Measurements from ENCODE around the gene SLC25A19.
"Not testable (repeated sequence)": the region's sequence is repeated elsewhere in the genome, so short reads cannot be mapped to it uniquely, and the experiment has no call there.

SLC25A19 gene

DNA sequence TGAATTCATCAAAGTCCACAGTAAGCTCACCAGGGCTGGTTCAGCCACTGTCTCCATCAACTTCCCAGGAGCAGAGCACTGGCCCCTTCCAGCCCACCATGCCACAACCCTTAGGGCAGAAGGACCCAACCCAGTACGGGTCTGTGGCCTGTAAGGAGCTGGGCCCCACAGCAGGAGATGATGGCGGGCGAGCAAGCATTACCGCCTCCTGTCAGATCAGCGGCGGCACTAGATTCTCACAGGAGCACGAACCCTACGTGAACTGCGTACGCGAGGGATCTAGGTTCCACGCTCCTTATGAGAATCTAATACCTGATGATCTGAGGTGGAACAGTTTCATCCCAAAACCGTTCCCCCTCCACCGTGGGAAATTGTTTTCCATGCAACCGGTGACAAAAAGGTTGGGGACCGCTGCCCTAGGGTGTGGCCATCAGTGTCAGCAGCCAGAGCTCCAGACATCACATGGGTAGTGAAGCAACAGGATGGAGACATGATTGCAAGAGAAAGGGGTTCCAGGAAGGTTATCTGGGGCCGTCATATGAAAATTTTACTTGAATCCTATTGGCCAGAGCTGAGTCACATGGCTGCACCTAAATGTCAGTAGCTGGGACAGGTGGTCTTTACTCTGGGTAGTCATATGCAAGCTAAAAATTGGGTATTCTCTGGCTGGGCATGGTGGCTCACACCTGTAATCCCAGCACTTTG lies 12.4 kb upstream of the SLC25A19 start:
- no peak for DNase-seq

DNA sequence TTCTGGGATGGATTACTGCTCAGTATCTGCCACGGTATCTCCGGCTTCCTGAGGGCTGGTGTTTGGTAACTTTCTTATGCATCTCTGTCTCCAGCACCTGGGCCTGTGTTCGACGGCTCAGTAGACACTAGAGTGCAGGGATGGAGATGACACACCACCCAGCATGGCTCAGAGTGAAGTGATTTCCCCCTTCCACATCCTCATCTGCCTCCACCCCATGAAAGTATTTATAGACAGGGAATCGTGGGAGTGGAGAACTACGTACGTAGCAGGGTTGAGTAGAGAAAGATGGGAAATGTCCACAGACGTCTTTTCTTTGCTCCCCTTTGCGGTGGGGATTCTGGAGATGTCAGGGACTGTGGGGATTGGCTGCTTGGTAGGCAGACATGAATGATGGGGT lies 11.8 kb upstream of the SLC25A19 start:
- DNase-seq, result no peak

DNA sequence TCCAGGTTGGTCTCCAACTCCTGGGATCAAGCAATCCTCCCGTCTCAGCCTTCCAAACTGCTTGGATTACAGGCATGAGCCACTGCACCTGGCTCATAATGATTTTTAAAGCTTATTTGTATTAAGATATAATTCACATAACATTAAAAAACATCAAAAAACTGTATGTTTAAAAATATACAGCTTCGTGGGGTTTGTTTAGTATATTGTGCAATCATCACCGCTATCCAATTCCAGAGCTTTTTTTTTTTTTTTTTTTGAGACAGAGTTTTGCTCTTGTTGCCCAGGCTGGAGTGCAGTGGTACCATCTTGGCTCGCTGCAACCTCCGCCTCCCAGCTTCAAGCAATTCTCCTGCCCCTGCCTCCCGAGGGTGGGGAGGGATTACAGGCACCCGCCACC lies 11.0 kb upstream of the SLC25A19 start:
- DNase-seq, result no peak

GRCh38 chr17:75295201-75296158 lies 6.2 kb upstream of the SLC25A19 start:
- DNase-seq, result peak in 1 of 5 experiments; percentile 68

DNA sequence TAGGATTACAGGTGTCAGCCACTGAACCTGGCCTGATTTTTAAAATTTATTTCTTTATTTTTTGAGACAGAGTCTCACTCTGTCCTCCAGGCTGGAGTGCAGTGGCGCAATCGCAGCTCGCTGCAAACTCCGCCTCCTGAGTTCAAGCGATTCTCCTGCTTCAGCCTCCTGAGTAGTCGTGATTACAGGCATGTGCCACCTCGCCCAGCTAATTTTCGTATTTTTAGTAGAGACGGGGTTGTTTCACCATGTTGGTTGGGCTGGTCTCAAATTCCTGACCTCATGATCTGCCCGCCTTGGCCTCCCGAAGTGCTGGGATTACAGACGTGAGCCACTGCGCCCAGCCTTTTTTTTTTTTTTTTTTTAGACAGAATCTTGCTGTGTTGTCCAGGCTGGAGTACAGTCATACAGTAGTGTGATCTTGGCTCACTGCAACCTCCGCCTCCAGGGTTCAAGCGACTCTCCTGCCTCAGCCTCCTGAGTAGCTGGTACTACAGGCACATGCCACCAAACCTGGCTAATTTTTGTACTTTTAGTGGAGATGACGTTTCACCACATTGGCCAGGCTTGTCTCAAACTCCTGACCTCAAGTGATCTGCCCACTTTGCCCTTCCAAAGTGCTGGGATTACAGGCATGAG lies 3.7 kb upstream of the SLC25A19 start:
- DNase-seq, result not testable (repeated sequence)

GRCh38 chr17:75289832-75290337 lies 652 bp upstream of the SLC25A19 start:
- peak in 3 of 5 experiments; percentile 56 to 91 (median 59) for DNase-seq

- DNase-seq, result peak in 2 of 5 experiments; percentile 24 to 38
These were observed 491 bp downstream of the SLC25A19 start for GRCh38 chr17:75288770-75289114.

- no peak for DNase-seq
These were observed 874 bp downstream of the SLC25A19 start for GRCh38 chr17:75288359-75288758.

GRCh38 chr17:75287221-75287620 lies 2.0 kb downstream of the SLC25A19 start:
- DNase-seq, result no peak

GRCh38 chr17:75285123-75285522 lies 4.1 kb downstream of the SLC25A19 start:
- DNase-seq, result no peak

DNA sequence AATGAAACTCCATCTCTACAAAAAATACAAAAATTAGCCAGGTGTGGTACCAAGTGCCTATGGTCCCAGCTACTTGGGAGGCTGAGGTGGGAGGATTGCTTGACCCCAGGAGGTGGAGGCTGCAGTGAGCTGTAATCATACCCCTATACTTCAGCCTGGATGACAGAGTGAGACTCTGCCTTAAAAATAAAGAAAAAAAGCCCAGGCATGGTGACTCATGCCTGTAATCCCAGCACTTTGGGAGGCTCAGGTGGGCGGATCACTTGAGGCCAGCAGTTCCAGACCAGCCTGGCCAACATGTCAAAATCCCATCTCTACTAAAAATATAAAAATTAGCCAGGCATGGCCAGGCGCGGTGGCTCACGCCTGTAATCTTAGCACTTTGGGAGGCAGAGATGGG lies 9.0 kb downstream of the SLC25A19 start:
- DNase-seq, result not testable (repeated sequence)

GRCh38 chr17:75277664-75278071 lies 11.6 kb downstream of the SLC25A19 start:
- DNase-seq, result no peak

DNA sequence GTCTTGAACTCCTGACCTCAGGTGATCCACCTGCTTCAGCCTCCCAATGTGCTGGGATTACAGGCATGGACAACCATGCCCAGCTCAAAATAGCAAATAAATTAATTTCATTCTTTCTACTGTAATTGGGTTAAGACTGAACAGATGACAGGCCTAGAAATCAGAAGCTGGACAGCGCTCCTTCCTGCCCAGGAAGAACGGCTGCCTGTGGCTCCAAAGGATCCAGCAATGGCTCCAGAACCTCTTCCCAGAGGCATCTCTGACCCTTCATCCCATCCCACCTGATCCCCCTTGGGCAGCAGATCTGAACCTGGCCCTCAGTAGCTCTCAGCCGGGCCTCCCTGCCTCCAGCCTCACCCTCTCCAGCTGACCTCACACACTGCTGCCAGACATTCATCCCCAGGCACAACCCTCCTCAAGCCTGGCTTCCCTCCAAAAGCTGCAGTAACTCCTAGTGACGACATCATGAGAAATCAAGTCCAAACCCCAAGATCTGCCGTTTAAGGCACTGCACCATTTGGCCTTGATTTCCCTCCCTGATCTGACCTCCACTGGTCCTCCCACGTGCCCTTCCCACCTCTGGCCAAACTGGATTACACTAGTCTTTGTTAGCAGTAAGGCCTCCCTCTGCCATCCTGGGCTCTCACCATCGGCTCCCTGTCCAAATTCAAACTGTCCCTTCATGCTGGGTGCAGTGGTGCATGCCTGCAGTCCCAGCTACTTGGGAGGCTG lies 15.1 kb downstream of the SLC25A19 start:
- DNase-seq, result no peak

GRCh38 chr17:75272848-75273184 lies 16.4 kb downstream of the SLC25A19 start:
- DNase-seq, result no peak

DNA sequence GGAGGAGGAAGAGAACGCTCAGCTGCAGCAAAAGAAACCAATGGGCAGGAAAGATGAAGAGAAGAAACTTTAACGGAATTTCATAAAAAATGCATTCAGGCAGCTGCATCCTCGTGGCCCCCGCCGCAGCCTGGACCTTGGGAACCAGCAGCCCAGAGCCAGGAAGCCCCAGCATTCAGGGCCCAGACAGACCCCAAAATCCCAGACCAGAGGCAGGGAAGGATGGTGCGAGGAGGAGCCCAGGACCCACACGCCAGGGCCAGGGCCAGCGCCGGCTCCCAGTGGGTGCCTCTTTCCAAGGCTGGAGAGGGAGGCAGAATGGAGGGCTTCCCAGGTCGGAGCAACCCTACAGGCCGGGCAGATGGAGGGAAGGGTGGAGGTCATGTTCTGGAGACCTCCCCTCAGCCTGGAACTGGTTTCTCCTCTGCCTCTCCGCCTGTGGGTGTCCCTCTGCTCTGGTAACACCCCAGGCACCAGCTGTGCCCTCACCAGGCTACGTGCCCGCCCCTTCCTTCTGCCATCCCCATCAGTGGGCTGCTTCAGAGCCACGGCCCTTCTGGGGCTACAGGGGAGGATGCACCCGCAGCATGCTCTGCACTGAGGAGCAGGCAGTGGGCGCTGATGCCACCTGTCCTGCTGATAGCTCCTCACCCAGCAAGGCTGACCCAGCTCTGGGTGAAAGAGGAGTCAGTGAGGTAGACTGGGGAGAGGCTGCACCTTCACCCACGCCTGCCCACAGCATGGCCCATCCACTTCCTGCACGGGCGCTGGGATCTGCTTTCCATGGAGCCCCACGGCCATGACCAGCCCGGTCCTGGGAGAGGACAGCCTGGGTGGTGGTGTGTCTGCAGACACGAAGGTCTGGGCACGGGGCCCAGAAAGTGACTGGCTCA lies 17.0 kb downstream of the SLC25A19 start:
- peak in 1 of 5 experiments; percentile 68 for DNase-seq

- peak; percentile 78 to 92 (median 83) for DNase-seq
These were observed 17.8 kb downstream of the SLC25A19 start for GRCh38 chr17:75271233-75271954.

DNA sequence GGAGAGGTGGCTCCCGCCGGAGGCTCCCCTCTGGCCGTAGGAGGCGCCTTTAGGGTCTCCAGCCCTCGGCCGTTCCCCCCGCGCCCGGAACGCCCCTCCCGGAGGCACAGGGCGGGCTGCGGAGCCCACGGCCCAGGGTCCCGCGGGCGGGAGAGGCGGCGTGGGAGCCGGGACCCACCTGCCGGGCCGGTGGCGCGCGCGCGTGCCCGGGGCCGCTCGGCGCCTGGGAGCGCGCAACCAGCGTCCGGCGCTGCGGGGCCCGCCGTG lies 18.3 kb downstream of the SLC25A19 start, which contains the start of gene MIF4GD:
Gene MIF4GD, minus strand, starts transcription at position 266 of the 267 bp plus-strand sequence. CDS start 1,036 bp downstream, outside the sequence.
- no peak for DNase-seq

DNA sequence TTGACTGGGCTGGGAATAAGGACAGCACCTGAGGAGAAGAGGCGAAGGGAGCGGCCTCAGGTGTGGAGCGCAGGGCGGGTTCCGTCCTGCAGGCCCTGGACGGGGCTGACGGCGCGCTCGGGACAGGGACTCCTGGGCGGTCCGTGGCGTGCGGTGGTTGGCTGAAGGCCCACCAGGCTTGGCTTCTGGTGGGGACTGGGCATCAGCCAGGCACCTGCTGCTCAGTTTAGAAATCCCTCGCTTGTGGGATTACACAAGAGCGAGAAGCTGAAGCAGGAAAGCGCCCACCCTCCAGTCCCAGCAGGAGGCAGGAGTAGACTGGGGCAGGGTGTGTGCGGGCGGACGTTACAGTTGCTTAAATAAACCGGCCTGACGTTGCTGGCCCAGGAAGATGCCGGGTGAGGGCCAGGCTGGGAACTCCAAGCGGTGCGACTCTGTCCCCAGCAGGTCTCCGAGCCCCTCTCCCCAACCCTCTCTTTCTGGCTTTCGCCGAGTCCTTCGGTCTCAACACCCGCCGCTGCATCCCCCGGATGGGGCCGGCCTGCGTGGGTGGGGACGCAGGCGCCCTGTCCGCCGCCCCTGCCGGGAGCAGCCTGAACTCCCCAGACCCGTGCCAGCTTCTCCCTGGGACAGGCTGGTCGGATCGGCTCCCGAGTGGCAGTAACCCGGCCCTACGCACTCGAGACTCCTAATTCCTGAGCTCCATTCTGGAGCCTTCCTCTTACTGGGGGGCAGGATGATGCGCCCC lies 18.8 kb downstream of the SLC25A19 start:
- peak in 3 of 5 experiments; percentile 17 to 71 (median 36) for DNase-seq

DNA sequence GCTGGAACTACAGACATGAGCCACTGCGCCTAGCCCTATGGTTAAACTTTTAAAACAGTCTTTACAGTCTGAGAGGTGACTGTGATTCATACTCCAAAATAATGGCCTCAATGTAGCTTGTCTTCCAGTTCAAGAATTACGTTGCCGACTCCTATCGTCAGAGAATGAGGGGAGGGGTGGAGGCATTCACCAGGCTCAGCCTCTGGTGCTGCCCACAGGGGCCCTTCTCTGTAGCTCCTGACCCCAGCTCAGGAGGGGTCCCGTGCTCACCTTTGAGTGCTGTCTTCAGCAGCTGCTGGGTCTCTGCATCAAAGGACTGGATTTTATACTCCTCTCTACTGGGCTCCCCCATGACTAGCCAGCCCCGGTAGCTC lies 19.4 kb downstream of the SLC25A19 start:
- DNase-seq, result peak in 1 of 5 experiments; percentile 26
